ENCODE data around the gene PPWD1.
"Not testable (repeated sequence)": the region's sequence is repeated elsewhere in the genome, so short reads cannot be mapped to it uniquely, and the experiment has no call there.

PPWD1 gene

GRCh38 chr5:65612298-65612907, 49.3 kb downstream of the PPWD1 start:
- Histone ChIP-seq H3K4me3 (ENCODE audit: low read depth, low read length, poor library complexity, severe bottlenecking) (no peak overlapping the region), H2AFZ (ENCODE audit: low read length) (no peak overlapping the region), H4K20me1 (ENCODE audit: insufficient read depth, low read length) (no peaks in the 10 kb centered on the region), H3K9ac (ENCODE audit: low read length) (no peak overlapping the region), H3K9me2 (ENCODE audit: low read depth, low read length) (no peaks in the 10 kb centered on the region), H3K27ac (ENCODE audit: low read depth, low read length, poor library complexity, severe bottlenecking) (no peak overlapping the region), H3F3A (ENCODE audit: insufficient read depth, low read length) (no peaks in the 10 kb centered on the region), H3K4me2 (ENCODE audit: low read length) (no peak overlapping the region), H3K4me1 (ENCODE audit: insufficient read depth, low read length, severe bottlenecking) (no peaks in the 10 kb centered on the region), H3K36me3 (ENCODE audit: insufficient read depth, low read length) (peaks cover 76% of the 10 kb centered on the region), H3K9me3 (ENCODE audit: low read length) (no peaks in the 10 kb centered on the region), H3K27me3 (ENCODE audit: insufficient read depth, low read length) (no peaks in the 10 kb centered on the region), H3K79me2 (ENCODE audit: insufficient read depth, low read length) (no peaks in the 10 kb centered on the region)
- TF ChIP-seq EZH2 (IDR thresholded peaks at IDR 0.05; ENCODE audit: borderline replicate concordance, low read length), result no peak
- TF ChIP-seq CTCF (IDR thresholded peaks at IDR 0.05; ENCODE audit: low read length), result no peak

GRCh38 chr5:65620021-65620420, 56.9 kb downstream of the PPWD1 start:
- peaks cover 43% of the 10 kb centered on the region for H3K79me2 ChIP-seq (ENCODE audit: insufficient read depth, low read length)
- no peak overlapping the region for H3K9ac ChIP-seq (ENCODE audit: low read length)
- no peaks in the 10 kb centered on the region for H3F3A ChIP-seq (ENCODE audit: insufficient read depth, low read length)
- H4K20me1 ChIP-seq (ENCODE audit: insufficient read depth, low read length), result no peaks in the 10 kb centered on the region
- H3K4me3 ChIP-seq (ENCODE audit: low read depth, low read length, poor library complexity, severe bottlenecking), result no peak overlapping the region
- no peaks in the 10 kb centered on the region for H3K27me3 ChIP-seq (ENCODE audit: insufficient read depth, low read length)
- TF ChIP-seq EZH2 (IDR thresholded peaks at IDR 0.05; ENCODE audit: borderline replicate concordance, low read length) (no peak), CTCF (IDR thresholded peaks at IDR 0.05; ENCODE audit: low read length) (no peak)
- no peaks in the 10 kb centered on the region for H3K9me3 ChIP-seq (ENCODE audit: low read length)
- no peaks in the 10 kb centered on the region for H3K9me2 ChIP-seq (ENCODE audit: low read depth, low read length)
- H3K4me2 ChIP-seq (ENCODE audit: low read length), result no peak overlapping the region
- no peak overlapping the region for H2AFZ ChIP-seq (ENCODE audit: low read length)
- no peak overlapping the region for H3K27ac ChIP-seq (ENCODE audit: low read depth, low read length, poor library complexity, severe bottlenecking)
- H3K4me1 ChIP-seq (ENCODE audit: insufficient read depth, low read length, severe bottlenecking), result peaks cover 16% of the 10 kb centered on the region
- peaks cover 22% of the 10 kb centered on the region; the same call in 1 of the 2 replicates for H3K36me3 ChIP-seq (ENCODE audit: insufficient read depth, low read length)

GRCh38 chr5:65621961-65622360, 58.9 kb downstream of the PPWD1 start:
- H3F3A ChIP-seq (ENCODE audit: insufficient read depth, low read length); H4K20me1 ChIP-seq (ENCODE audit: insufficient read depth, low read length); H2AFZ ChIP-seq (ENCODE audit: low read length); H3K27ac ChIP-seq (ENCODE audit: low read depth, low read length, poor library complexity, severe bottlenecking); H3K4me3 ChIP-seq (ENCODE audit: low read depth, low read length, poor library complexity, severe bottlenecking); H3K9me2 ChIP-seq (ENCODE audit: low read depth, low read length); H3K27me3 ChIP-seq (ENCODE audit: insufficient read depth, low read length); H3K9ac ChIP-seq (ENCODE audit: low read length); H3K9me3 ChIP-seq (ENCODE audit: low read length): not testable (repeated sequence)
- peak overlapping the region; percentile 83; the same call in 1 of the 2 replicates for H3K4me2 ChIP-seq (ENCODE audit: low read length)
- H3K36me3 ChIP-seq (ENCODE audit: insufficient read depth, low read length), result peaks cover 12% of the 10 kb centered on the region; the same call in 1 of the 2 replicates
- H3K79me2 ChIP-seq (ENCODE audit: insufficient read depth, low read length), result peaks cover 61% of the 10 kb centered on the region
- peaks cover 31% of the 10 kb centered on the region for H3K4me1 ChIP-seq (ENCODE audit: insufficient read depth, low read length, severe bottlenecking)

GRCh38 chr5:65623482-65623881, 60.4 kb downstream of the PPWD1 start:
- Histone ChIP-seq H3K4me1 (ENCODE audit: insufficient read depth, low read length, severe bottlenecking) (peaks cover 38% of the 10 kb centered on the region), H3K27me3 (ENCODE audit: insufficient read depth, low read length) (no peaks in the 10 kb centered on the region), H3K79me2 (ENCODE audit: insufficient read depth, low read length) (peaks cover 58% of the 10 kb centered on the region), H4K20me1 (ENCODE audit: insufficient read depth, low read length) (no peaks in the 10 kb centered on the region), H3K27ac (ENCODE audit: low read depth, low read length, poor library complexity, severe bottlenecking) (peak overlapping the region; percentile 74), H3K4me2 (ENCODE audit: low read length) (peak overlapping the region; percentile 83), H3K4me3 (ENCODE audit: low read depth, low read length, poor library complexity, severe bottlenecking) (peak overlapping the region; percentile 94), H2AFZ (ENCODE audit: low read length) (no peak overlapping the region), H3K9me3 (ENCODE audit: low read length) (no peaks in the 10 kb centered on the region), H3F3A (ENCODE audit: insufficient read depth, low read length) (no peaks in the 10 kb centered on the region), H3K9ac (ENCODE audit: low read length) (peak overlapping the region; percentile 93), H3K36me3 (ENCODE audit: insufficient read depth, low read length) (no peaks in the 10 kb centered on the region), H3K9me2 (ENCODE audit: low read depth, low read length) (no peaks in the 10 kb centered on the region)
- no peak for TF ChIP-seq CTCF (IDR thresholded peaks at IDR 0.05; ENCODE audit: low read length)
- no peak for TF ChIP-seq EZH2 (IDR thresholded peaks at IDR 0.05; ENCODE audit: borderline replicate concordance, low read length)
